Choroid plexus epithelial cell (primary cell): Measurements from ENCODE around the gene QRICH1.

ENCODE experiments used
- DNase-seq: peaks from one replicate; pipeline ENCODE4 v3.0.0-alpha.2; 2010; ENCODE audit warnings: low read depth
- H3K4me3 ChIP-seq: 2 replicates; pipeline ENCODE4 v1.5.1; 2011; ENCODE audit warnings: low read depth, mild to moderate bottlenecking, control low read depth, low read length, moderate library complexity
- TF ChIP-seq, protein P1 (sequence below): conservative IDR thresholded peaks from 2 replicates; pipeline ENCODE4 v1.5.1; 2011; ENCODE audit warnings: low read depth, mild to moderate bottlenecking, control low read depth, inconsistent platforms, low read length, moderate library complexity

QRICH1 gene

DNA sequence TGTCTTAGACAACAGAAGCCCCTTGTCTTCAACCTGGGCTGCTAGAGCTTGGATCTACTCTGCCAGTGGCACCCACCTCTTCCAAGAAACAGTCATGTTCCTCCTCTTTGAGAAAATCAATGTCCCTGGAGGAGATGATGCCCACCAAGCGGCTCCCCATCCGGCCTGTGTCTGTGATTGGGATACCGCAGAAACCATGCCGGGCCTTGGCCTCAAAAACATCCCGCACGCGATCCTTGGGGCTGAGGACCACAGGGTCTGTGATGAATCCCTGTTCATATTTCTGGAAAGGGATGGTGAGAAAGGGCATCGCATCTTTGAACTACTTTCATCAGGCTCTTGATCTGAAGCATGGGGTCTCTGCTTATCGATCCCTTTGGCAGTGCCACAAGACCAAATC lies 66.2 kb downstream of the QRICH1 start:
- no peak for DNase-seq
- TF ChIP-seq, protein P1, sequence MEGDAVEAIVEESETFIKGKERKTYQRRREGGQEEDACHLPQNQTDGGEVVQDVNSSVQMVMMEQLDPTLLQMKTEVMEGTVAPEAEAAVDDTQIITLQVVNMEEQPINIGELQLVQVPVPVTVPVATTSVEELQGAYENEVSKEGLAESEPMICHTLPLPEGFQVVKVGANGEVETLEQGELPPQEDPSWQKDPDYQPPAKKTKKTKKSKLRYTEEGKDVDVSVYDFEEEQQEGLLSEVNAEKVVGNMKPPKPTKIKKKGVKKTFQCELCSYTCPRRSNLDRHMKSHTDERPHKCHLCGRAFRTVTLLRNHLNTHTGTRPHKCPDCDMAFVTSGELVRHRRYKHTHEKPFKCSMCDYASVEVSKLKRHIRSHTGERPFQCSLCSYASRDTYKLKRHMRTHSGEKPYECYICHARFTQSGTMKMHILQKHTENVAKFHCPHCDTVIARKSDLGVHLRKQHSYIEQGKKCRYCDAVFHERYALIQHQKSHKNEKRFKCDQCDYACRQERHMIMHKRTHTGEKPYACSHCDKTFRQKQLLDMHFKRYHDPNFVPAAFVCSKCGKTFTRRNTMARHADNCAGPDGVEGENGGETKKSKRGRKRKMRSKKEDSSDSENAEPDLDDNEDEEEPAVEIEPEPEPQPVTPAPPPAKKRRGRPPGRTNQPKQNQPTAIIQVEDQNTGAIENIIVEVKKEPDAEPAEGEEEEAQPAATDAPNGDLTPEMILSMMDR: no peak
- no peak overlapping the region for H3K4me3 ChIP-seq

DNA sequence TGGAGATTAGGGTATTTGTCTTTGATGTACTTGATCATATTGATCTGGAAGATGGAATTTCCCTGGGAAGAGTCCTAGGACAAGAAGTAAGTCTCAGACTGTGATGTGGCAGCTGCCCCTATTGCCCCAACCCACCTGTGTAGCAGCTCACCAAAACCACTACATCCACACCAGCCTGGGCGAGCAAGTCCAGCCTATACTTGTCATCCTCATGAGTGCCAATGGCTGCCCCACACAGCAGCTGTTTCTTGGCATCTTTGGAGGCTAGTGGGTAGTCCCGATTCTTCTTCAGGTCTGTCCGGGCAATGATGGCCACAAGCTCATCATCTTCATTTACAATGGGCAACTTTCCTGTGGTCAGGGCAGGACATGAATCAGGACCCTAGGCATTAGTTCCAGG lies 67.3 kb downstream of the QRICH1 start:
- TF ChIP-seq, protein P1: no peak
- no peak for DNase-seq

DNA sequence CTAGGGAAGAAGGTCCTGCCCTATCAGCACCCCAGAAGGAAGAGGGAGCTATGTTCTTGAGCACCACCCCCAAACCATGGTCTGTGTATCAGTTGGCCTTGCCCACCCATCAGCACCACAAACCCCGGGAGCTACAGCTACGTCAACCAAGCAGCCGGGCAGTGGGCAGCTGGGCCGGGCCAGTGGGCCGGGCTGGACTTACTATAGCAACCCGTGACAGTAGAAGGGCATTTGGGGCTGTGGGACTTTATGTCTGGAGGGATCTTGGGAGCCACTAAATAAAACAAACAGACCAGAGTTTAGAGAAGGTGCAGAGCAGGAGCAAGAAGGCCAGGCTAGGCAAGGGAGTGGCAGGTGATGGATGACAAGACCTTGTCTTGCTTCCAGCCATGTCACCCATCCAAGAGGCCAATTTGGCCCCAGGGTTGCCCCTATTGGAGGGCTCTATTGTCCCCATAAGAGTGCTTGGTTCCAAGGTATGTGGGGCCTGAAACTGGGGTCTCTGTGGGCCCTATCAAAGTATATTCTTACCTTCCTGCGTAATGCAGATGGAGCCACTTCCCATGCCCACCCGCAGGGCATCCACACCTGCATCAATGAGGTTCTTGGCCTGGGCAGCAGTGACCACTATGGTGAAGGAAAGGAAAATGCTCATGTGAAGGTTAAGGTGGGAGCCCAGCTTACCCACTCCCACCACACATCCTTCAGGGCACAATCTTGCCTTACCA lies 67.9 kb downstream of the QRICH1 start:
- H3K4me3 ChIP-seq: no peak overlapping the region
- DNase-seq: no peak
- TF ChIP-seq, protein P1: no peak

More for the DNA sequence above, 67.3 kb downstream of the QRICH1 start:
- no peak overlapping the region for H3K4me3 ChIP-seq

DNA sequence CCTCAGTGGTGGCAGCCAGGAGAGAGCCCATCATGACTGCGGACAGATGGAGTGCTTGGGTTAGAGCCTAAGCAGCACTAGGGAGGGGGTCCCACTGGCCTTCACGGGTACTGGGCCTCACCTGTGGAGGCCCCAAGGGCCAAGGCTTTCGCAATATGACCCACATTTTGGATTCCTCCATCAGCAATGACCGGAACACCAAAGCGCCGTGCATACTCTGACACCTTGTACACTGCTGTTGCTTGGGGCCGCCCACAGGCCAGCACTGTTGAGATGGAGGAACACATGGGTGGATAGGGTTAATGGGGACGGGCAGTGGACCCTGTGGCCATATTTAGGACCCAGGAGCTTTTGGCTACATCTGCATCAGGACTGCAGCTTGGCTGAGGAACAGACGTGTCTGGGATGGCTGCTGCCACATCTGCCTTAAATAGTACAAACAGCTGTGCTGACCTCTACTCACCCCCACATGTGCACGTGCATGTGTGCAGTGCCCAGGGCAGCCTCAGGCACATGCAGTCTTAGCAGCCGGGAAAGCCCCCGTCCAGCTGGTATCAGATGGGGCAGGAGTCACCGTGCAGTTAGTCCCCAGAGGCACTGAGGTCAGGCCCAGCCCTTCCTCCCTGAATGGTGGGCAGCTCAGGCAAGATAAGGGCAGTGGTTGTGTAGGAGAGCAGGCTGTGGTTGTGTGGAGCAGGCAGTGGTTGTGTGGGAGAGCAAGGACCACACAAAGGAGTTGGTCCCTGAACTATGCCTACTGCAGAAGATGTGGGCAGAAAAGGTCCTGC lies 68.7 kb downstream of the QRICH1 start:
- no peak overlapping the region for H3K4me3 ChIP-seq
- DNase-seq: no peak
- TF ChIP-seq, protein P1: no peak

DNA sequence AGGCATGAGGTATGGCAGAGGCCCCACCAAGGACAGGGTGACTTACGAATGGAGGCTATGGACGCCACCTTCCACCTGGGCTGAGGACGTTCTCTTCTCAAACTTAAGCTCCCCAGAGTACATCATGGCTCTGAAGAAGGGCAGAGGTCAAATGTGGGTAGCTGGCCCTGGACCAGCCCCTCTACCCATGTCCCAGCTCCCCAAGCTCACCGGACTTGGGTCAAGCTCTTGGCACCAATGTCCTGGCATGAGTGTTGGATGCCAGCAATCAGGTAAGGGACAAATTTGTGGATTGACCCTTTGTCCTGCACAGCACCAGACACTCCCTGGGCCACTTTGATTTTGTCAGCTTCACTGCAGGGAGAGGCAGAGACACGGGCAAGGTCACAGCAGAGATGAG lies 69.4 kb downstream of the QRICH1 start:
- no peak for DNase-seq
- TF ChIP-seq, protein P1: no peak
- no peak overlapping the region for H3K4me3 ChIP-seq

DNA sequence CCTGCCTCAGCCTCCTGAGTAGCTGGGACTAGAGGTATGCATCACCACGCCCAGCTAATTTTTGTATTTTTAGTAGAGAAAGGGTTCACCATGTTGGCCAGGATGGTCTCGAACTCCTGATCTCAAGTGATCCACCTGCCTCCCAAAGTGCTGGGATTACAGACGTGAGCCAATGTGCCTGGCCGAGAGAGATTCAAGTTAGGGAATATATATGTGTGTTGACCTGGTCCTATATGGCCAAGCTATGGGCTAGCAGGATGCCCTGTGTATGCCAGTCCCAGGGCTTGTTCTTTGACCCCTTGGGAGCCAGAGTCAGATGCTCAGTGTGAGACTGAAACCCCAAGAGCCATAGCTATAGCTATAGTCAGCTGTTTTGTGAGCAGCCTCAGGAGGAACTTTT lies 70.1 kb downstream of the QRICH1 start:
- no peak for DNase-seq
- H3K4me3 ChIP-seq: no peak overlapping the region
- TF ChIP-seq, protein P1: no peak
